ENCODE results near the gene RUSF1. TPM values are rescaled to one million over a fixed set of nuclear protein-coding genes. Genes with fewer than 3 reads are reported as not detected.

RUSF1 gene
- total RNA-seq, result 39.0 and 48.1 TPM in 2 replicates

GRCh38 chr16:31507929-31508705 lies at the start of gene RUSF1:
Gene RUSF1, minus strand, starts transcription at chr16:31508391. Its CDS starts 18 bp downstream, at chr16:31508373.

GRCh38 chr16:31527734-31528274 lies 19.6 kb upstream of the RUSF1 start, which contains the start of gene AHSP:
Gene AHSP, plus strand, starts transcription at chr16:31527900. Its CDS starts 240 bp downstream, at chr16:31528140.

GRCh38 chr16:31483081-31483480 lies 25.1 kb downstream of the RUSF1 start, which contains the start of gene SLC5A2:
Gene SLC5A2, plus strand, starts transcription at chr16:31483123. Its CDS starts 14 bp downstream, at chr16:31483137.

GRCh38 chr16:31471875-31472708 lies 36.1 kb downstream of the RUSF1 start, which contains the start of gene TGFB1I1:
Gene TGFB1I1, plus strand, starts transcription at chr16:31472152. Its CDS starts 37 bp downstream, at chr16:31472189.

GRCh38 chr16:31458844-31459686 lies 49.1 kb downstream of the RUSF1 start, which contains the start of gene ARMC5:
Gene ARMC5, plus strand, starts transcription at chr16:31459501. Its CDS starts 24 bp downstream, at chr16:31459525.

Other genes starting within 250 kb of the RUSF1 start
- not detected in 2 replicates for gene ITGAM, start 248.4 kb downstream of the RUSF1 start, total RNA-seq
- gene ITGAX, start 153.2 kb downstream of the RUSF1 start, total RNA-seq, result not detected in 2 replicates
- not detected in 2 replicates for gene ITGAD, start 115.1 kb downstream of the RUSF1 start, total RNA-seq
- gene COX6A2, start 80.0 kb downstream of the RUSF1 start, total RNA-seq, result not detected in 2 replicates
- 0.08 TPM in 2 replicates for gene ZNF843, start 65.6 kb downstream of the RUSF1 start, total RNA-seq
- 6.4 and 8.2 TPM in 2 replicates for gene ARMC5, start 48.9 kb downstream of the RUSF1 start, total RNA-seq
- gene TGFB1I1, start 36.2 kb downstream of the RUSF1 start, total RNA-seq, result 20.4 and 31.9 TPM in 2 replicates
- gene SLC5A2, start 25.3 kb downstream of the RUSF1 start, total RNA-seq, result not detected in 2 replicates
- gene AHSP, start 19.5 kb upstream of the RUSF1 start, total RNA-seq, result not detected in 2 replicates

Data from hair follicular keratinocyte (primary cell).